Ureter (tissue), 1 donor: ENCODE data around the gene ITSN2. TPM values are rescaled to one million over a fixed set of nuclear protein-coding genes. Genes with fewer than 3 reads are reported as not detected.
A peak's percentile ranks its signal among the peaks of the same experiment; 100 is the strongest.
"Not testable (repeated sequence)": the region's sequence is repeated elsewhere in the genome, so short reads cannot be mapped to it uniquely, and the experiment has no call there.

Experiments
- DNase-seq: peaks from one replicate; pipeline ENCODE4 v3.0.0-alpha.2; 2020; ENCODE audit warnings: low spot score
- total RNA-seq: library from RNA; stranded (reverse); gene quantifications from one replicate; pipeline ENCODE4 v1.2.4, GENCODE V29; 2023
- donor health status: DM: yes; HTN: yes; CAD: no.

The ITSN2 gene
- total RNA-seq, 1 donor from 2014 or later = 61.2 TPM

DNA sequence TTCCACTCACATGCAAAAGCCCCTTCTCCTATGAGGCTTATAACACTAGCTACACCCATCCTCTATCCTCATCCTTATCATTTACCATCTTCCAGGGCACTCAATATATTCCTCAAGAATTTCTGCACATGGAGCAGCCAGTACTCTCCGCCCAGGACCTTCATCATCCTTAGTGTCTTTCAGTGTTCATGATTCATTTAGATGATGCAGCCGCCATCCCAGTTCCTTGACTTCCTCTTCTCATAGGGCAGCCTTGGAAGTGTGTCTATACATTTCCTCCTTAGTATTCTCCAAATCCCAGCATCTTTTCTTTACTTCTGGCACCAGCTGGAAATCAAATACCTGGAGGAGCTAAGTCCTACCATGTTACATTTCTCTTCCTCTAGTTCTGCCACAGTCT, 3.0 kb upstream of the ITSN2 start:
- no peak for DNase-seq

DNA sequence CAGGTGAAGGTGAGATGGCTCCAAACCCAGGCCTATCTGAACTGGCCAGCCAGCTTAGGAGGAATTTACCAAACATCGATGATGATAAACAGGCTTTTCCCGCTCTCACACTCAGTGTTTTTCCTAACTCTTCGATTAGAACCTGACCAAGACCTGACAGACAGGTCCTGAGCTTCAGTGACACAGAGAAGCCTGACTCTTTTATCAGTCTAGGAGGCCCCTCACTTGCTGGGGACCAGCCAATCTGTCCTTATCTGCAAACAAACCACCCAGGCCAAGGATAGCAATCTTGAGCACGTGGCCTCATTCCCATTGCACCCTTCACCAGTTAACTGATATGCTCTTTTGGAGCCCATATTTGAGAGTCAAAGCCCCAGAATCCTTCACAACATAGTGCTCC, 1.9 kb upstream of the ITSN2 start:
- no peak for DNase-seq

DNA sequence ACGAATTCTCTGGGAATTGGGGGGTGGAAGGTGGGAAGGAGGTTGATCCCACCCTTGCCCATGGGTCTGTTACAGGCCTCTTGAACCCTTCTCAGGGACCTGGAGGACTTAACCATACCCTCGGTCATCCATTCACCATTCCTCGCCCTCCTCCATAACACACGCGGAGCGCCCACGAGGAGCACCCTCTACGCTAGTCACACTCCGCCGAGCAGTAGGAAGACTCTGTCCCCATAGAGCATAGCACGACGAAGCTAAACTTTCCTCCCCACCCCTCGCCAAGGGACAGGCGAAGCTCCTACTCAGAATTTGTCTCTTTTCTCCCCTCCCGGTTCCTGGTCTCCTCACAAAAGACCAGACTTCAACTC, 611 bp upstream of the ITSN2 start:
- no peak for DNase-seq

DNA sequence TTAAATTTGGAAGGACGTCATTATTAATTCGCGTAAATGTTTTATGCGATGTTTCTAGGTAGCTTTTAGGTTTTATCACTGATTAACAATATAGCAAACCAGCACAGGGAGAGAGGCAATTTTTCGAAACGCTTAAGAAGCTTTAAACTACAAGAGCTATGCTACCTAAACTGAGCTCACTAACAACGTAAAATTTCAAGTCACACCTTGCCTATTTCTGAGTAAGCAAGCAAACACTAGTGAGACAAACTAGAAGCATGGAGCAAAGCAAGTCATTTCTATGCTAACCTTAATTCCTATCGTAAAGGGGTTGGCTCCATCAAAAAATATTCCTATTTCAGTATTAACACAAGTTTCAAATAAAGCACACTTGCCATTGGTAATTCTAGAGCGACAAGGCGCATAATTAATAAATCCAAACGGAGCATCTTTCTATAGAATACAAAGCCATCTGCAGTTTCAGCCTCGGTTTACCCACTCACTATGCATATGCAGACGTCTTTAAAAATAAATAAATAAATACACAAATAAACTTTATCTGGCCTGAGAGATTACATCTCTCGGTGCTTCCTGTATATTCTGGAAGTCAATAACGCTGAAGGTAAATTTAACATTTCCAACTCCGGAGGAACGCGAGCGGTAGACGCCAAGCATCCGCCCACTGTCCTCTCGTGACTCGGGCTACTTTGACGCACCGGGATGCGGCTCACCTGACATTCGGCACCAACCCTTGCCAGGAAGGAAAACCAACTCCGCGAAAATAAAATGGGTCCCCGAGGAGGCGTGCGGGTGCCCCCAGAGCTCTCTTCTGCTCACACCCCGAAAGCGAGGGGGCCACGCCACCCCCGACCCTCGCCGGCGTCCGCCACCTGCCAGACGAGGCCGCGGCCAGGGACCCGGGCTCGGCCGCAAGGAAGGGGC, 947 bp downstream of the ITSN2 start:
- DNase-seq = peak; percentile 57

DNA sequence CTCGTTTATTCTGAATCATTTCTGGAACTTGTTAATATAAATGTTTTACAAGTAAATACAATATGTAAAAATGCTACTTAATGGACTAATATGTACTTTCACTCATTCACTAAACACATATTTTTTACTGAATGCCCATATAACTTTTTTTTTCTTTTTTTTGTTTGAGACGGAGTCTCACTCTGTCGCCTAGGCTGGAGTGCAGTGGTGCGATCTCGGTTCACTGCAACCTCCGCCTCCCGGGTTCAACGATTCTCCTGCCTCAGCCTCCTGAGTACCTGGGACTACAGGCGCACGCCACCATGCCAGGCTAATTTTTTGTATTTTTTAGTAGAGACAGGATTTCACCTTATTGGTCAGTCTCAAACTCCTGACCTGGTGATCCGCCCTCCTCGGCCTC, 2.6 kb downstream of the ITSN2 start:
- DNase-seq = not testable (repeated sequence)

DNA sequence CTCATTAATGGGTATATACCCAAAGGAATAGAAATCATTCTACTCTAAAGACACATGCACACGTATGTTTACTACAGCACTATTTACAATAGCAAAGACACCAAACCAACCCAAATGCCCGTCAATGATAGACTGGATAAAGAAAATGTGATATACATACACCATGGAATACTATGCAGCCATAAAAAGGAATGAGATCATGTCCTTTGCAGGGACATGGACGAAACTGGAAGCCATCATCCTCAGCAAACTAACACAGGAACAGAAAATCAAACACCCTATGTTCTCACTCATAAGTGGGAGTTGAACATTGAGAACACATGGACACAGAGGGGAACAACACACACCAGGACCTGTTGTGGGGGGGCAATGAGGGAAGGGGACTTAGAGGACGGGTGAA, 3.2 kb downstream of the ITSN2 start:
- DNase-seq = not testable (repeated sequence)

DNA sequence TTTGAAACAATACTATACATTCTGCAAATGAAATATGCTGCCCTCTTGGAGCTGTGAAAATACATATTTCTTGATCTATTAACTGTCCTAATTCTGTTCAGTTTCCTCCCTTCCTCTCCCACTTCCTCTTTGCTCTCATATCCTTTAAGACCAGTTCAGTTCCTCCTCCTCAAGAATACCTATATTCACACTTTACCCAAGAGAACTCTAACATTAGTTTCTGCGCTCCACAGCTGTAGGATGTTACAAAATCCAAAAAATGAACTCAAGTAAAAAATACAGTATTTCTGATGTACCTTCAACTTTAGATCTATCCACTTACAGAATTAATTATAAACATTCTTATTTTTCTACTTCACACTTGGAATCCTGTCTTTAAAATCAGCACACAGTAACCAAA, 5.4 kb downstream of the ITSN2 start:
- DNase-seq = no peak

DNA sequence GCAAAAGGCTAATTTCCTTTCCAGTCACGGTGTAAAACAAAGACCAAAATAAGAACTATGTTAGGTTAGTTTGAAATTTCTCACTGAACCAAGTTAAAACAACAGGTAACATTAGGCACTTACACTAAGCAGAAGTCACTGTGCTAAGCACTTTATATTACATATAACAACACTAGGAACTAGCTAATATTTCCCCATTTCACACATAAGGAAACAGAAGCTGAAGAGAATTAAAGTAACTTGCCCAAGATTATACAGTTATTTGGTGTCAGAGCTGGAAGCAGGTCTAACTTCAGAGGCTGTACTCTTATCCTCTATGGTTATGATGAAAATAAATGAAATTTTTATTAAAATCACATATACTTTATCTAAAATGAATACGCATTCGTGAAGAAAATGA, 5.9 kb downstream of the ITSN2 start:
- DNase-seq = no peak

DNA sequence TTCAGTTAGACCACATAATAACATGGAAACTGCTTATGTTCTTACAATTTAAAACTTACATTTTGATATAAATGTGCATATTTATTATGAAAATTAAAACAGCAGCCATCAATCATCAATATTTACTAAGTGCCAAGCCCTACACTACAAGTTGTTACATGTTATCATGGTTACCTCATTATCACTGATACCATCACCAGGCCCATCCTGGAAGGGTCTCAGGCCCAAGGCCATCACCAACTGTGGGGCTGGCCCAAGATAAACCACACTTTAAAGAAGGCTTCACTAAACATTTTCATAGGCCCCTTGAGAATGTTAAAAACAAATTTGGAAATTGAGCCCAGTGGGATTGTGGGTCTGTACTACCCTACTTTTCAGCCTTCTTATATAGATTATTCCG, 6.4 kb downstream of the ITSN2 start:
- DNase-seq = no peak

DNA sequence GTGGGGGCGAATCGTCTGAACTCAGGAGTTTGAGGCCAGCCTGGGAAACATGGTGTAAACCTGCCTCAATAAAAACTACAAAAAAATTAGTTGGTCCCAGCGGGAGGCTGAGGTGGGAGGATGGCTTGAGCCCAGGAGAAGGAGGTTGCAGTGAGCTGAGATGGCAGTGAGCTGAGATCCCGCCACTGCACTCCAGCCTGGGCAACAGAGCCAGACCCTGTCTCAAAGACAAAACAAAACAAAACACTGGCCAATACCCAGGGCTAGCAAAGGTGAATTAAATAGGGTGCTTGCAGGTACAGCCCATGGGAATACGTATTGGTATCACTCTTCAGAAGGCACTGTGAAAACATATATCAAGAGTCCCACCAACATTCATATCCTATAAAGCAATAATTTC, 7.0 kb downstream of the ITSN2 start:
- DNase-seq = no peak

DNA sequence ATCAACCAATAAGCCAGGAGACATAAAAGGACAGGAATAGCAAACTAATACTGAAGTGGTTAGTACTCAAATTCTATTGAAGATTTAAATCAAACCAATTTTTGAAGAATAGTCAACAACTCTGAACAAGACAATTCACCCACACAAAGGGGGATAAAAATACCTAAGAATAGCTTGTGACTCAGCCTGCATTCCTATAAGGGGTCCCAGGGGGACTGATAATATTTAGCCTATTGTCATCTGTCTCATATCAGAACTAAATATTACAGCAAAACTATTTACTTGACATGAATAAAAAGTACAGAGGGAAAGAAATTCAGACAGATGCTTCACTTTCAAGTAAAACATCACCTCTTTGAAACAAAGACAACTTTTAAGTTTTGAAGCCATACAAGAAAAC, 7.7 kb downstream of the ITSN2 start:
- no peak for DNase-seq

DNA sequence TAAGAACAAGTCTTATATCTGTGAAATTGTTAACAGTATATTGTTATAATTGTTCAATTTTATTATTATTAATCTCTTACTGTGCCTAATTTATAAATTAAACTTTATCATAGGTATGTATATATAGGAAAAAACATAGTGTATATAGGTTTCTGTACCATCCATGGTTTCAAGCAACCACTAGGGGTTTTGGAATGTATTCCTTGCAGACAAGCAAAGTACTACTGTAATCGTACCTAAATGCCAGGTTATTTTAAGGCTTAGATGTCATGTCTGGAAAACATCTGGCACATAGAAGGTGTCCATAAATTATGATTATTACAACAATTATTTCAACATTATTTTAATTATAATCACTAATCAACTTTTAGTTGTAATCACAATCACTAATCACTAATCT, 8.4 kb downstream of the ITSN2 start:
- no peak for DNase-seq

DNA sequence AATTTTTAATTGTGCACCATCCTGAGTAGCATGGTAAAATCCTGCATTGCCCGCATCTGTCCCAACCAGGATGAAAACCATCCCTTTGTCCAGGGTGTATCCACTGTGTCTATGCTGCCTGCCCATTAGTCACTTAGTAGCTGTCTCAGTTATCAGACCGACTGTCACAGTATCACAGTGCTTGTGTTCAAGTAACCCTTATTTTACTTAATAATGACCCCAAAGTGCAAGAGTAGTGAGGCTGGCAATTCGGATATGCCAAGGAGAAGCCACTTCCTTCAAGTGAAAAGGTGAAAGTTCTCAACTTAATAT, 8.8 kb downstream of the ITSN2 start:
- no peak for DNase-seq

DNA sequence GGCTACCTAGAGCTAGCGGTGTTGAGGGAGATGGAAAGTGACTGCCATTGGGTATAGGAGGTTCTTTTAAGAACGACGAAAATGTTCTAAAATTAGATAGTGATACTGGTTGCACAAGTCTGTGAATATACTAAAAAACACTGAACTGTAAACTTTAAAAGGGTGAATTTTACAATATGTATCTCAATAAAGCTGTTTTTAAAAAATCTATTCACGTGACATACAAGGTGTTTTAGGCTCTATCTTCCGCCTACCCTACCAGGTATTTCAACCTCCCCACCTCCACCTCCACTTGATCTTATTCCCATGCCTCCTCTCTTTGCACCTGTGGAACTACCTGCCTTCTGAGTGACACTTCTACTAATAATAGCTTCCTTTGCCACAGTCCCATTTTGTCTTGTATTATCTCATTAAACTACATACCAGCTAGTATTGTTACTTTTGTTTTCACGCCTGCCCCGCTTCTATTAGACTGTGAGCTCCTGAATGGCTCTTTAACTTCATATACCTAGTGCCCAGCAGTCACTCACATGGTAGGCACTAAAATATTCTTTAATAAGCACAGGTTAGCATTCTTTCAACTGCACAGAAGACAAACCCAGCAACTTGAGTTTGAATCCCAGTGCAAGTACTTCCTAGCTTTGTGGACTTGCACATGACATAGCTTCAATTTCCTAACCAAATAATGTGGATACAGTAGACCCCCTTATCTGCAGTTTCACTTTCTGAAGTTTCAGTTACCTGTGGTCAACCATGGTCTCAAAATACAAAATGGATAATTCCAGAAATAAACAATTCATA, 9.3 kb downstream of the ITSN2 start:
- no peak for DNase-seq

DNA sequence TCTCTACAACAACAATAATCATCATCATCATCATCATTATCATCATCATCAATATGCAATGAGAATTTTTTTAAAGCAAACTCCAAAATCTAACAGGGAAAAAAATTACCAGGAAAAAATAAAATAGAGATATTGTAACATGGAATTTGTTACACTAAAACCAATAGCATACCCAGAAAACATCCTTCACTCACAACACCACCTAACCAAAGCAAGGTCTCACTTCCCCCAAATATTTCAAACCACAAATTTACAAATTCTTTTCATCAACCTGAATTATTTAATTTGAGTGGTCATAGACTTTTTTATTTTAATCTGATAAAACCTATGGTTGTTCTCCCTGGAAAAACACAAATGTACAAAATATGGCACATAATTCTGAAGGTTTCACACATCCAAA, 11.2 kb downstream of the ITSN2 start:
- DNase-seq = no peak

DNA sequence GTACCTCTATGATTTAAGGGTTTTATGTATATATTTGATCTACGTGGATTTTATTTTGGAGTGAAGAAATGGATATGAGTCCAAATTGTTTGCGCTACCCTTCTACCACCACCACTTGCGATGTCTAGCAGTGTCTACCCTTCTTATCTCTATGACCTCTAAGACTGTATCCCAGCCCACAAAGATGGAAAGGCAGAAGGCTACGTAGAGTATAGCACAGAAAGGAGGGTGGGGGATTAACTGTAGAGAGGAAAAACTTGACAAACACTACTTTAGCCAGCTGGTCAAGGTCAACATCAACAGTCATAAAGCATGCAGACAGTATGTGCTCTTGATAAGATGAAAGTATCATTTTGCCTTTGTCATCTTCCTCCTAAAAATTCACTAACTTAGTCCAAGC, 14.4 kb downstream of the ITSN2 start:
- no peak for DNase-seq

DNA sequence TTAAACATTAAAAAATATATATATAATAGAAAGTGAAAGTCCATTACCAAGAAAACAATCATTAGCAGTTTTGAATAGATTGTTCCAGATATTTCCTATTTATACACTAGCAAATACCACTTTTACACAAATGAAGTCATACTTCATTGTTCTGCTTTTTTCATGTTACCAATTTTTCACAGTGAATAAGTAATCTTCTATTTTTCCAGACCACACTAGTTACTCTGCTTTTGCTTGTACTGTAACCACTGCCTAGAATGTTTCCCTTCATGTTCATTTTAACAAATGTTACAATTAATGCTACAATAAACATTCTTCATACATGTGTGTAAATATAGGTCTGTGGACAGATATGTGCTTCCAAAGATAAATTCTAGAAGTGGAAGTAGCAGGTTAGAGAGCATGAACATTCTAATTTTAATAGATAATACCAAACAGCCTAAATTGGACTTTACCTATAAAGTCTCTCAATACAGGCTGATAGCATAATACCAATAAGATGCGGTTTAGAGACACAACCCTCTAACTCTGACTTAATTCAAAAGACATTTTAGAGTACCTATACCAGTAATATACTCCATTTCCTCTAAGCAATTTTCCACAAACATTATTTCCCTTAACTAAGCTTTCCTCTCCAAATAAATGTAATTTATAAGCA, 17.0 kb downstream of the ITSN2 start:
- DNase-seq = no peak

DNA sequence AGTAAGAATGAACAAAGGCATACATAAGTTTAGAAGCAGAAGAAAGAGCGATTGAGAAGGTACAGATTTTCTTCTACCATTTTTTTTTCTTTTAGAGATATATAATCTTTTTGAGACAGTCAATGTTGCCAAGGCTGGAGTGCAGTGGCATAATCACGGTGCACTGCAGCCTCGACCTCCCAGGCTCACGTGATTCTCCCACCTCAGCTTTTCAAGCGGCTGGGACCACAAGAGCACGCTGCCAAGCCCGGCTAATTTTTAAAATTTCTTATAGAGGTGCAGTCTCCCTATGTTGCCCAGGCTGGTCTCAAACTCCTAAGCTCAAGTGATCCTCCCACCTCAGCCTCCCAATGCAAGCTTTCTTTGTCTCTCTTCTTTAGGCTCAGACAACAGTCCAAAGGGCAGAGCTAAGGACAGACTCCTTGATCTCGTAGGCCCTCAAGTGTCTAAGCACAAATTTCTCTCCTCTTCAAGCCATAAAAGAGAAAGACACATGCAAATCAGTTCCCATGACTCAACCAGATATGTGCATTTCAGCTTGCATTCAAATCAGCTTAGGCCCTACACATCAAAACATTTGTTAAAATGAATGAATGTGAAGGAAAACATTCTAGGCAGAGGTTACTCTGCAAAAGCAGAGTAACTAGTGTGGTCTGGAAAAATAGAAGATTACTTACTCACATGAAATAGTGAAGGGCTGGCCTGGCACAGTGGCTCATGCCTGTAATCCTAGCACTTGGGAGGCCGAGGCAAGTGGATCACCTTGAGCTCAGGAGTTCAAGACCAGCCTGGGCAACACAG, 18.0 kb downstream of the ITSN2 start:
- DNase-seq = no peak

DNA sequence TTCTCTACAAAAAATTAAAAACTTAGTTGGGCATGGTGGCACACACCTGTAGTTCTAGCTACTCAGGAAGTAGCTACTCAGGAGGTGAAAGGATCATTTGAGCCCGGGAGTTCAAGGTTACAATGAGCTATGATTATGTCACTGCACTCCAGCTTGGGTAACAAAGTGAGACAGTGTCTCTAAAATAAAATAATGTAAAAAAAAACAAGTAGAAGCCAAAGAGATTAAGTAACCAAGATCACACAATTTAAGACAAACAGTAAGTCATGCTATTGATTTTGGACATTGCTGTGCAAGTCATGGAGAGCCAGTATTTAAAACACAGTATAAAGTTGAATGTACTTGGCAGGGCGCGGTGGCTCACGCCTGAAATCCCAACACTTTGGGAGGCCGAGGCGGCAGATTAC, 20.5 kb downstream of the ITSN2 start:
- no peak for DNase-seq

DNA sequence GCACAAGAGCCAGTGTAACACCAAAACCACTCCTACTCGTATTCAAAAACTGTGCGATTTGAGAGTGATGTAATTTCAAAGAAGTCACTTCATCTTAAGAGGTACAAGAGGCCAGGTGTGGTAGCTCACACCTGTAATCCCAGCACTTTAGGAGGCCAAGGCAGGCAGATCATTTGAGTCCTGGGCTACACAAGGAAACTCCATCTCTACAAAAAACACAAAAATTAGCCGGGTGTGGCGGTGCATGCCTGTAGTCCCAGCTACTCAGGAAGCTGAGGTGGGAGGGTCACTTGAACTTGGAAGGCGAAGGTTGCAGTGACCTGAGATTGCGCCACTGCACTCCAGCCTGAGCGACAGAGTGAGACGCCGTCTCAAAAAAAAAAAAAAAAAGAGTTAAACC, 21.2 kb downstream of the ITSN2 start:
- DNase-seq = not testable (repeated sequence)

DNA sequence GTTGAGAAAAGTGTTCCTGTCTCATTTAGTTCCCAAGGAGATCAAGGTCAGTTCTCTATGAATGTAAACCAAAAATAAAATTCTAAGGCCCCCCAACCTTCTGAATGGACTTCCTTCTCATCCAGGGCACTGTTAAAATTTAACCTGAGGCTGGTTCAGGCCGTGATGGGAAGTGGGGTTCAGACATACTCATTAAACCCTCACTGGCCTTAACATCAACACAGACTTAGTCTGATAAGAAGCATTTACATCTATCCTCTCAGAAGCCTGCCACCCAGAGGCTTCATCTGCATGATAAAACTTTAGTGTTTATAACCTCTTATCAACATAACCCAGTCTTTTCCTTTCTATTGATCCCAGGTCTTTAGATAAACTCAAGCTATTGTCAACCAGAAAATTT, 22.4 kb downstream of the ITSN2 start:
- DNase-seq = no peak

DNA sequence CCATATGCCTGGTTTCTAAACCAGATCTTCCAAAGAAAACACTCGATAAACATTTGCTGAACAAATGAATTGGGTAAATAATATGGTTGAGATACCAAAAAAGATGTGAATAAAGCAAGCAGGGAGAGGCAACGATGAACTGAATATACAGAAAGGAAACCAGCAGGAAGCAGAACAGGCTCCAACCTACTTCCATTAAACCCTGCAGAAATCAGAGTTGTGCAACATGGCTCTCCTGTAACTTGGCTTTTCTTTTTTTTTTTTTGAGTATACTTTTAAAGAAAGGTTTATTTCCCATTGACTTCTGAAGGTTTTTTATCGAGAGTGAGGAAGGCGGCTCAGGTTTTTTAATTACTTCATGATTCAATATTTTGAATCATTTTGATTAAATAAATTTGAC, 23.5 kb downstream of the ITSN2 start:
- DNase-seq = no peak
